K562 (cell line): Measurements from ENCODE around the gene DNAJB12. TPM values are rescaled to one million over a fixed set of nuclear protein-coding genes. Genes with fewer than 3 reads are reported as not detected.
A peak's percentile ranks its signal among the peaks of the same experiment; 100 is the strongest.

Experiments
- ETS2 ChIP-seq: IDR thresholded peaks from 2 replicates; pipeline ENCODE4 v1.6.1; 2016; ENCODE audit warnings: borderline replicate concordance, missing genetic modification characterization, mild to moderate bottlenecking, moderate library complexity, missing compliant biosample characterization; ENCODE audit not compliant: poor library complexity, severe bottlenecking
- HNRNPLL ChIP-seq: fragments of 200-400 bp; formaldehyde crosslinking; IDR thresholded peaks from 2 replicates; pipeline ENCODE4 v1.6.1; 2017; ENCODE audit warnings: low read length, low read depth, mild to moderate bottlenecking; ENCODE audit not compliant: poor library complexity, severe bottlenecking
- KLF6 ChIP-seq: fragments of 250-450 bp; sonication (Bioruptor Pico); IDR thresholded peaks from 2 replicates; pipeline ENCODE4 v1.4.0; 2020; ENCODE audit warnings: mild to moderate bottlenecking, moderate library complexity, borderline replicate concordance
- POLR3A ChIP-seq: IDR thresholded peaks from 2 replicates; pipeline ENCODE4 v1.6.1; 2011; ENCODE audit warnings: borderline replicate concordance, mild to moderate bottlenecking, moderate library complexity; ENCODE audit not compliant: insufficient read length, insufficient read depth; ENCODE audit errors: extremely low read depth
- RBM15 ChIP-seq: fragments of 200-400 bp; formaldehyde crosslinking; IDR thresholded peaks from 2 replicates; pipeline ENCODE4 v1.6.1; 2018; ENCODE audit warnings: mild to moderate bottlenecking, low read length, moderate library complexity; ENCODE audit not compliant: insufficient read depth
- SAFB ChIP-seq: fragments of 200-400 bp; formaldehyde crosslinking; IDR thresholded peaks from 2 replicates; pipeline ENCODE4 v1.6.1; 2017; ENCODE audit warnings: low read depth, low read length, borderline replicate concordance
- SMAD1 ChIP-seq: fragments of 150-350 bp; IDR thresholded peaks from 2 replicates; pipeline ENCODE4 v1.6.1; 2014; ENCODE audit warnings: low read length, low read depth; ENCODE audit not compliant: partially characterized antibody
- SMARCB1 ChIP-seq: IDR thresholded peaks from 2 replicates; pipeline ENCODE4 v1.6.1; 2011; ENCODE audit warnings: improper control_type of control experiment, low read depth; ENCODE audit not compliant: insufficient read length
- TARDBP ChIP-seq: fragments of 450-650 bp; IDR thresholded peaks from 2 replicates; pipeline ENCODE4 v1.6.1; 2016
- ZFP30 ChIP-seq: fragments of 250-450 bp; sonication (Bioruptor Pico); IDR thresholded peaks from 2 replicates; pipeline ENCODE4 v1.8.0; 2022; ENCODE audit warnings: moderate library complexity, mild to moderate bottlenecking, inconsistent platforms, borderline replicate concordance
- ZFX ChIP-seq: sonication (generic); formaldehyde crosslinking; IDR thresholded peaks from 2 replicates; pipeline ENCODE4 v1.8.0; 2022; ENCODE audit warnings: mild to moderate bottlenecking, missing genetic modification reagents, moderate library complexity
- ZNF165 ChIP-seq: fragments of 250-450 bp; sonication (Bioruptor Pico); IDR thresholded peaks from 2 replicates; pipeline ENCODE4 v1.4.0; 2020; ENCODE audit warnings: borderline replicate concordance
- ZNF263 ChIP-seq: sonication (generic); formaldehyde crosslinking; IDR thresholded peaks from 2 replicates; pipeline ENCODE4 v1.8.0; 2022; ENCODE audit warnings: mild to moderate bottlenecking, missing genetic modification reagents, borderline replicate concordance
- ZNF354B ChIP-seq: fragments of 250-450 bp; sonication (Bioruptor Pico); IDR thresholded peaks from 2 replicates; pipeline ENCODE4 v1.4.0; 2020
- ZNF586 ChIP-seq: fragments of 450-650 bp; formaldehyde crosslinking; conservative IDR thresholded peaks from 2 replicates; pipeline ENCODE4 v1.4.0; 2020; ENCODE audit warnings: mild to moderate bottlenecking, moderate library complexity
- ZSCAN32 ChIP-seq: fragments of 450-650 bp; formaldehyde crosslinking; IDR thresholded peaks from 2 replicates; pipeline ENCODE4 v1.4.0; 2020; ENCODE audit warnings: mild to moderate bottlenecking, moderate library complexity
- polyA plus RNA-seq, 8 experiments: library from polyadenylated mRNA; depleted of rRNA in 4 of 8; stranded (reverse) in 5 of 8; unstranded in 3 of 8; fragments of >200 nt; fragmentation: Nextera tagmentation in 2 of 8; fragmentation: Illumina TruSeq in 1 of 8; extraction: Ambion mirVana in 2 of 8; extraction: Trizol in 1 of 8; gene quantifications; 2 replicates each; pipeline versions ENCODE4 v1.2.1 to v1.2.3, GENCODE V29; 2011 to 2014; ENCODE audit warnings: inconsistent platforms in 1 of 8, missing spikeins in 1 of 8
- total RNA-seq, 7 experiments: library from RNA; depleted of rRNA in 6 of 7; stranded (reverse); fragments of >200 nt in 6 of 7; fragmentation: Illumina TruSeq in 2 of 7; extraction: Trizol in 2 of 7; gene quantifications; 2 replicates each; pipeline versions ENCODE4 v1.2.1 to v1.2.3, GENCODE V29; 2011 to 2021; ENCODE audit warnings: low replicate concordance in 1 of 7
- TF ChIP-seq, protein P1 (sequence below): sonication (generic); formaldehyde crosslinking; IDR thresholded peaks from 2 replicates; pipeline ENCODE4 v1.8.0; 2023; ENCODE audit warnings: mild to moderate bottlenecking, missing genetic modification reagents
- TF ChIP-seq, protein P2 (sequence below): fragments of 250-450 bp; sonication (Bioruptor Pico); IDR thresholded peaks from 2 replicates; pipeline ENCODE4 v1.9.0; 2021; ENCODE audit warnings: mild to moderate bottlenecking
- TF ChIP-seq, protein P3 (sequence below): fragments of 200-800 bp; sonication (Bioruptor generic); IDR thresholded peaks from 2 replicates; pipeline ENCODE4 v1.6.1; 2017; ENCODE audit warnings: missing genetic modification characterization, missing compliant biosample characterization
- TF ChIP-seq, protein P4 (sequence below): fragments of 250-450 bp; sonication (Bioruptor Pico); IDR thresholded peaks from 2 replicates; pipeline ENCODE4 v1.8.0; 2022; ENCODE audit warnings: inconsistent platforms

Gene DNAJB12
- total and polyA plus RNA-seq, 9 of the 15 experiments (the other 6 are each of a cell fraction or from before 2014, with no cell fraction given): 3.5 to 31.5 (median 20.3) TPM

DNA sequence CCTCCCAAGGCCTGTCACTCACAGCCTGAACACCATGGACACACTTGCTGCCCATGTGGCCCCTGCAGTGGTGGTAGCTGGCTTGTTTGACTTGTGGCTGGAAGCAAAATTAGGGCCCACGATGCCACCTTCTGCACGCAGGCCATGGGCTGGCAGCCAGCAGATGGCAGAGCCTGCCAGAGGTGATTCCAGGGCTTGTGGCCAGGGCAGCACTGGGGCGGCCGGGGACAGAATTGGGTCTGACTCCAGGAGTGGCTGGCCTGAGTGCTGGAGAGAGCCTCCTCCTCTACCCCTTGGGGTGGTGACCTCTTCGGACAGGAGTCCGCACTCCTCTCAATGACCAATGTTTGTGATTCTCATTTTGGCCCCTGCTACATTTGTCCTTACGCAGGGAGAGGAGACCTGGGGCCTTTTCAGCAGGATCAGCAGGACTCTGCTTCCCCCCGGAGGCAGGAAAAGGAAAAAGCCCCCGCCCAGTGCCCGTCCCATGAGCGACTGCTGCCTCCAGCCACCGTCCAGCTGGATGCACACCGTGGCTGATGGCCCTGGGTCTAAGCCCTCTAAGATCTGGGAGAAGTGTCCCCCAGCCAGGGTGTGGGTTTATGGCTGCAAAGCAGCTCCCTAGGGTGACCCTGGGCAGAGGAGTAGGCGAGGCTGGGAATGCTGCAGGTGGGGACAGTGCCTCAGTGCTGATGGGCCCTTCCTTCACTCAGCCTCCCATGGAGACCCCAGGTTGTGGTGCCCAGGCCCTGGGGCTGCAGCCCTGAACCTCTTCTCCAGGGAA lies 26.5 kb downstream of the DNAJB12 start (continued):
- no peak for TF ChIP-seq ZNF263 (CRISPR knock-in tag)
- no peak for TF ChIP-seq SAFB
- TF ChIP-seq, protein P1, sequence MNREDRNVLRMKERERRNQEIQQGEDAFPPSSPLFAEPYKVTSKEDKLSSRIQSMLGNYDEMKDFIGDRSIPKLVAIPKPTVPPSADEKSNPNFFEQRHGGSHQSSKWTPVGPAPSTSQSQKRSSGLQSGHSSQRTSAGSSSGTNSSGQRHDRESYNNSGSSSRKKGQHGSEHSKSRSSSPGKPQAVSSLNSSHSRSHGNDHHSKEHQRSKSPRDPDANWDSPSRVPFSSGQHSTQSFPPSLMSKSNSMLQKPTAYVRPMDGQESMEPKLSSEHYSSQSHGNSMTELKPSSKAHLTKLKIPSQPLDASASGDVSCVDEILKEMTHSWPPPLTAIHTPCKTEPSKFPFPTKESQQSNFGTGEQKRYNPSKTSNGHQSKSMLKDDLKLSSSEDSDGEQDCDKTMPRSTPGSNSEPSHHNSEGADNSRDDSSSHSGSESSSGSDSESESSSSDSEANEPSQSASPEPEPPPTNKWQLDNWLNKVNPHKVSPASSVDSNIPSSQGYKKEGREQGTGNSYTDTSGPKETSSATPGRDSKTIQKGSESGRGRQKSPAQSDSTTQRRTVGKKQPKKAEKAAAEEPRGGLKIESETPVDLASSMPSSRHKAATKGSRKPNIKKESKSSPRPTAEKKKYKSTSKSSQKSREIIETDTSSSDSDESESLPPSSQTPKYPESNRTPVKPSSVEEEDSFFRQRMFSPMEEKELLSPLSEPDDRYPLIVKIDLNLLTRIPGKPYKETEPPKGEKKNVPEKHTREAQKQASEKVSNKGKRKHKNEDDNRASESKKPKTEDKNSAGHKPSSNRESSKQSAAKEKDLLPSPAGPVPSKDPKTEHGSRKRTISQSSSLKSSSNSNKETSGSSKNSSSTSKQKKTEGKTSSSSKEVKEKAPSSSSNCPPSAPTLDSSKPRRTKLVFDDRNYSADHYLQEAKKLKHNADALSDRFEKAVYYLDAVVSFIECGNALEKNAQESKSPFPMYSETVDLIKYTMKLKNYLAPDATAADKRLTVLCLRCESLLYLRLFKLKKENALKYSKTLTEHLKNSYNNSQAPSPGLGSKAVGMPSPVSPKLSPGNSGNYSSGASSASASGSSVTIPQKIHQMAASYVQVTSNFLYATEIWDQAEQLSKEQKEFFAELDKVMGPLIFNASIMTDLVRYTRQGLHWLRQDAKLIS (CRISPR knock-in tag): no peak
- peak; percentile 26; the same call in 1 of the 2 replicates for TF ChIP-seq ZFX (CRISPR knock-in tag)
- no peak for TF ChIP-seq ETS2 (tag)
- TF ChIP-seq SMARCB1: no peak
- peak; percentile 48; the same call in 1 of the 2 replicates for TF ChIP-seq KLF6 (CRISPR knock-in tag)
- TF ChIP-seq, protein P2, sequence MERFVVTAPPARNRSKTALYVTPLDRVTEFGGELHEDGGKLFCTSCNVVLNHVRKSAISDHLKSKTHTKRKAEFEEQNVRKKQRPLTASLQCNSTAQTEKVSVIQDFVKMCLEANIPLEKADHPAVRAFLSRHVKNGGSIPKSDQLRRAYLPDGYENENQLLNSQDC (CRISPR knock-in tag): no peak
- TF ChIP-seq ZSCAN32 (CRISPR knock-in tag): no peak
- TF ChIP-seq, protein P3, sequence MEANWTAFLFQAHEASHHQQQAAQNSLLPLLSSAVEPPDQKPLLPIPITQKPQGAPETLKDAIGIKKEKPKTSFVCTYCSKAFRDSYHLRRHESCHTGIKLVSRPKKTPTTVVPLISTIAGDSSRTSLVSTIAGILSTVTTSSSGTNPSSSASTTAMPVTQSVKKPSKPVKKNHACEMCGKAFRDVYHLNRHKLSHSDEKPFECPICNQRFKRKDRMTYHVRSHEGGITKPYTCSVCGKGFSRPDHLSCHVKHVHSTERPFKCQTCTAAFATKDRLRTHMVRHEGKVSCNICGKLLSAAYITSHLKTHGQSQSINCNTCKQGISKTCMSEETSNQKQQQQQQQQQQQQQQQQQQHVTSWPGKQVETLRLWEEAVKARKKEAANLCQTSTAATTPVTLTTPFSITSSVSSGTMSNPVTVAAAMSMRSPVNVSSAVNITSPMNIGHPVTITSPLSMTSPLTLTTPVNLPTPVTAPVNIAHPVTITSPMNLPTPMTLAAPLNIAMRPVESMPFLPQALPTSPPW (CRISPR knock-in tag): peak; percentile 64
- TF ChIP-seq ZNF165 (CRISPR knock-in tag): no peak
- no peak for TF ChIP-seq SMAD1
- TF ChIP-seq, protein P4, sequence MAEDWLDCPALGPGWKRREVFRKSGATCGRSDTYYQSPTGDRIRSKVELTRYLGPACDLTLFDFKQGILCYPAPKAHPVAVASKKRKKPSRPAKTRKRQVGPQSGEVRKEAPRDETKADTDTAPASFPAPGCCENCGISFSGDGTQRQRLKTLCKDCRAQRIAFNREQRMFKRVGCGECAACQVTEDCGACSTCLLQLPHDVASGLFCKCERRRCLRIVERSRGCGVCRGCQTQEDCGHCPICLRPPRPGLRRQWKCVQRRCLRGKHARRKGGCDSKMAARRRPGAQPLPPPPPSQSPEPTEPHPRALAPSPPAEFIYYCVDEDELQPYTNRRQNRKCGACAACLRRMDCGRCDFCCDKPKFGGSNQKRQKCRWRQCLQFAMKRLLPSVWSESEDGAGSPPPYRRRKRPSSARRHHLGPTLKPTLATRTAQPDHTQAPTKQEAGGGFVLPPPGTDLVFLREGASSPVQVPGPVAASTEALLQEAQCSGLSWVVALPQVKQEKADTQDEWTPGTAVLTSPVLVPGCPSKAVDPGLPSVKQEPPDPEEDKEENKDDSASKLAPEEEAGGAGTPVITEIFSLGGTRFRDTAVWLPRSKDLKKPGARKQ: no peak
- TF ChIP-seq TARDBP: no peak
- no peak for TF ChIP-seq POLR3A
- TF ChIP-seq RBM15: no peak
- no peak for TF ChIP-seq ZFP30
- peak; percentile 75 for TF ChIP-seq HNRNPLL
- no peak for TF ChIP-seq ZNF354B (CRISPR knock-in tag)
- no peak for TF ChIP-seq ZNF586 (CRISPR knock-in tag)
